NCI-H82 treated with DMSO at 0.1 percent for 48 hours (cell line): Measurements from ENCODE around the gene TARDBP.
"Not testable (repeated sequence)": the region's sequence is repeated elsewhere in the genome, so short reads cannot be mapped to it uniquely, and the experiment has no call there.

Experiments
- DNase-seq: peaks from one replicate; lab custom pipeline; 2025; ENCODE audit not compliant: unreplicated experiment; lab: John Stamatoyannopoulos, UW

TARDBP gene

DNA sequence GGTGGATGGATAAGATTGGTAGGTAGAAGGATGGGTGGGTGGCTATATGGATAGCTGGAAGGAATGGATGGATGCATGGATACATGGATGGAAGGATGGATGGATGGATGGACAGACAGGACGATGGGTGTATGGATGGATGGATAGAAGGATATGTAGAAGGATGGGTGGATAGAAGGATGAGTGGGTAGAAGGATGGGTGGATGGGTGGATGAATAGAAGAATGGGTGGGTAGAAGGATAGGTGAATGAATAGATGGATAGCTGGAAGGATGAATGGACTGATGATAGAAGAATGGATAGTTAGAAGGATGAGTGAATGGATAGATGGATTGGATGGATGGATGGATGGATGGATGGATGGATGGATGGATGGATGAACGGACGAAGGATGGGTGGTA, 29.6 kb downstream of the TARDBP start:
- no peak for DNase-seq

DNA sequence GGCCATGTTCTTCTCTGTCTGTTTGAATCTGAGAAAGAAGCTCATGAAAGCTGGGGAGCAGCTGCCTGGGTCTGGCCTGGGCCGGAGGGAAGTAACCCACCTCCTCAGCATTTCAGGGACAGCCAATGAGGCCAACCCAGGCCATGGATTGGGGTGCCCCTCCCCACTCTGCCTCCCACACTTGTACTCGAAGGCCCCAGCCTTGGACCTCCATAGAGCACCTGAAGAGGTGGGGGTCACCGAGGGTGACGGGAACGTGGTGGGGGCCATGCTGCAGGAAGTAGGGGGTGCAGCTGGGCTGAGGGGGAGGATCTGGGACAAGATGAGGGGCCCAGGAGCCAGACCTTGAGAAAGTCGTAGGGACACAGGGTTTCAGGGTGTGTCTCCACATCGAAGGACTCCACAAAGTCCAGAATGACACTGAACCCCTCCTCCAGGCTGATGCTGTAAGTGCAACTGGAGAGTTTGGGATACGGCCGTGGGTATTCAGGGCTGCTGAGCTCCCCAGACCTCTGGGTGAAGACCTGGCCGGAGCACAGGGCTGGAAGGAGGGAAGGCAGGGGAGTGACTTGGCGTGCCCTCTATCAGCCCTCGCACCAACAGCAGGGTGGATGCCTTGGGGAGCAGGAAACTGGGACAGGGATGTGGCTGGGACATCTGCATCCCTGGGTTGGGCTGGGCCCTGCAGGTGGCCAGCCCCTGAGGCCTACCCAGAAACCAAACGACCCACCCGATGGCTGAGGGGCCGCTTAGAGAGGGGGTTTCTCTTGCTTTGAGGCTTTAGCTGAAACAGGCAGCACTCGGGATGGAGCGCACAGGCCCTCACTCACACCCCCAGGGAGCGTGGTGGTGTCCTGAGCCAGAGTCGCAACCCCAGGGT, 30.8 kb downstream of the TARDBP start:
- DNase-seq, result no peak

DNA sequence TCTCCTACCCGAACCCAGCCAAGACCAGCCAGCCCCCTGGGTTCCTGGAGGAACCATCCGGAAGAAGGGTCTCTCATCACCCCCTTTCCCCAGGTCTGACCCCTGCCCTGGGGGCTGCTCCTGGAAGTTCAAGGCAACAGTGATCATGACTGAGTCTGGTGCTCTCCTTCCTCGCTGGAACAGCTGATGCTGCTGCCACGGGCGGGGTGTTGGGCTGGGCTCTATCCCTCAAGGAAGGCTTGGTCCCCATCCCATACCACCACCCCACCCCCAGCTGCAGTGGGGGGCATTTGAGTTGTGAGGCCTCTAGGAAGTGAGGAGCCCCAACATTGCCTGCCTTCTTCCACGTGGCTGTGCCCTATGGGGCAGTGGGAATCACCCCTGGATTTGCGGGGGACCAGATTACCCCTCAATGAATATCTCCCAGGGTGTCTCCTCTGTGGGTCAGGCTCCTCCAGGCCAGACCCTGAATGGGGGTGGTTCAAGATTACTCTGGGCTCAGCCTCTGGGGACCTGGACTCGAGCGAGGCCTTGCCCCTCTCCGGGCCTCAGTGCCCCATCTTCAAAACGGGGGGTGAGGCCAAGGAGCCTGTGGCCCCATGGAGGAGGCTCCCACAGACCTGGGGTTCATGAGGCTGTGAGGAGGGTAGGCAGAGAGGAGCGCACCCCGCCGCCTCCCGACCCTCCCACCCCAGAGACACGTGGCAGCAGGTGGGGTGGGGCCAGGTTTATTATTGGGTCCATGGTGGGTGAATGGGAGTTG, 31.8 kb downstream of the TARDBP start:
- no peak for DNase-seq

DNA sequence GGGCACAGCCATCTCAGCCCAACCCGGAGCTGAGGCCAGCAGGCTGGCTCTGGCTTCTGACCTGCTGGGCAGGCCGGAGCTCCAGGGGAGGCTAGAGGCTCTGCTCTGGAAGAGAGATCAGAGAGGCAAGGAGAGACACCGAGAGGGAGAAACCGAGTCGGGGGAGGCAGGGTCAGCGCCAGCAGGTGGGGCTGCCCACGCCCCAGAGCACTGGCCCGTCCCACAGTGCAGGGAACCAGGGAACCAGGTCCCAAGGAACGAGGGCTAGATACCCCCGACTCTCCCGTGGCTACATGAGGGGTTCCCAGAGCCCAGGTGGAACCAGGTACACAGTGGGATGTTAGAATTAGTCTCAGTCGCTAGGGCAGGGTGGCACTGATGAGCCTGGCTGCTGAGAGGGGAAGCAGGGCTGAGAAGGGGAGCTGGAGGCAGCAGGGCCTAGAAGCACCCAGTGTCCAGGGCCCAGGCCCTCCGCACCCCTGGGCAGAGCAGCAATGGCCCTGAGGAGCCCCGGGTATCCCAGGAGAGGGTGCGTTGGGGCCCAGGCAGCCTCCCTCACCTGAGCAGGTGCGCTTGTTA, 32.5 kb downstream of the TARDBP start:
- no peak for DNase-seq

DNA sequence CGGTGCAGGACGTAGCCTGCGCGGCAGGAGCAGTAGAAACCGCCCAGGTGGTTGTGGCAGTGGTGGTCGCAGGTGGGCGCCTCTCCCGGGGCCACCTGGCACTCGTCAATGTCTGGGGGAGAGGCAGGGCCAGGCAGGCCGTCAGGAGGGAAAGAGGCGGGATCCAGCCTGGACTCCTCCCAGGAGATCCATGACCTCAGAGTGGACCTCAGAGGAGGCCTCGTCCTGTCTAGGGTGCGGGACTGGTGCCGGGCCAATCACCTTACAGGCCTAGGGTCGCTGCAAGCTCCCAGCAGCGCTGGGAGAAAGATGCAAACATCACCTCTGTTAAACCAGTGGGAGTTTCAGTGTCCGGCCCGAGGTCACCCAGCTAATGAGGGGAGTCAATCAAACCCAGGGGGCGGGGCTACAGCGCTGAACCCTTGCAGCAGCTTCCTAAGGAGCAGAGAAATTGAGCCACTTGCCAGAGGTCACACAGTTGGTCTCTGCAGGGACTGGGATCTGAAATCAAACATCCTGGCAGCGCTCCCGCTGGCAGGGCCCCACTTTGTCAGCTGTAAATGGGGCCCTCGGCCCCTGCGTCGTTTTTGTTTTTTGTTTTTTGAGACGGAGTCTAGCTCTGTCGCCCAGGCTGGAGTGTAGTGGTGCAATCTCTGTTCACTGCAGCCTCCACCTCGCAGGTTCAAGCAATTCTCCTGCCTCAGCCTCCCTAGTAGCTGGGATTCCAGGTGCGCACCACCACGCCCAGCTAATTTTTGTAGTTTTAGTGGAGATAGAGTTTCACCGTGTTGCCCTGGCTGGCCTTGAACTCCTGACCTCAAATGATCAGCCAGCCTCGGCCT, 33.2 kb downstream of the TARDBP start:
- DNase-seq, result no peak

DNA sequence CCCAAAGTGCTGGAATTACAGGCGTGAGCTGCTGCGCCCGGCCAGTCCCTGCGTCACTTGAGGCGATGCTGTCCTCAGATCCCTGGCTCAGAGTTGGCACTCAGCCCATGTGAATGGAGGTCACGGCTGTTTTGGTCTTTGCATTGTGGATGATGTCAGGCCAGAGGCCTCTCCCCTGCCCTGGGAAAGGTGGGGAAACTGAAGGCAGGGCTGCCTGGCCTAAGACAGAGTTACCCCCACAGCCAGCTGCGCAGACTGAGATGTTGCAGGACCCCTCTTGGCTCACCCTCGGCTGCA, 33.8 kb downstream of the TARDBP start:
- DNase-seq, result no peak

DNA sequence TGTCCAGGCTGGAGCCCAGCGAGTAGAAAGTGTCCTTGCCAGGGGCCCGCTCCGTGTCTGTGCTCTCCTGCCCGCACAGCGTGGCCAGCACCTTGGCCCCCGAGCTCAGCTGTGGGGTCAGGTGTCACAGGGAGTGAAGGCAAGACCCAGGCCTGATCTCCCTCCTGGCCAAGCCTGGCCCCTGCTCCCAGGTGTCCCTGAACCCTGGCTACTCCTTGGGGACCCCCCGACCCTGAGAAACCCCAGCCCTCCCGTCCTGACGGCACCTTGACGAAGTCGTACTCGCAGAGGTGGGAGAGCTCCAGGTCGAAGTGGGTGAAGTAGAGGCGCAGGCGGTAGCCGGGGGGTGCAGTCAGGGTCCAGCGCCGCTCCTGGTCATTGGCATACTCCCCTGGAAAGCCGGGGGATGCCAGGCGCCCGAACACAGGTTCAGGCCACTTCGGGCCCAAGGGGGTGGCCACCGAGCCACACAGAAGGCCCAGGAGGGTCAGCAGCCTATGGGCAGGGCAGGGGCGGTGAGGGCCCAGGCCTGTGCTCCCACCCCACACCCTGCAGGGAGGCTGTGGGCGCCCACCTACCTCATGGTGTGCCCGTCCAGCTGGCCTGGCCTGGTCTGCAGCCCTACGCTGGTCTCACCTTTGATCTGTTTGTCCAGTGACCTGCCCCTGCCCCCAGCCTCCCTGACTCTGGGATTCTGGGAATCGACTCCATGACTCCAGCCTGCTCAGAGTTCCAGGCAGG, 34.3 kb downstream of the TARDBP start, which contains the start of gene MASP2:
Gene MASP2 (minus strand): TSS at position 615 of the 741 bp plus-strand sequence. CDS start 32 bp downstream, at position 583.
- DNase-seq, result no peak

DNA sequence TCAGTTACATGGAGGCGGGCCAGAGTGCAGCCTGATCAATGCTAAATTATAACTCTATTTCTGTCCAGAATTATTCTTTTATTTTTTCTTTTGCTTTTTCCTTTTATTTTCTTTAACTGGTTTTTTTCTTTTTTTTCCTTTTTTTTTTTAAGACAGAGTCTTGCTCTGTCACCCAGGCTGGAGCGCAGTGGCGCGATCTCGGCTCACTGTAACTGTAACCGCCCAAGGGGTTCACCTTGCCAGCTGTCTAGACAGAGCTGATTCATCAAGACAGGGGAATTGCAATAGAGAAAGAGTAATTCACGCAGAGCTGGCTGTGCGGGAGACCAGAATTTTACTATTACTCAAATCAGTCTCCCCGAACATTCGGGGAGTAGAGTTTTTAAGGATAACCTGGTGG, 38.7 kb downstream of the TARDBP start:
- not testable (repeated sequence) for DNase-seq

DNA sequence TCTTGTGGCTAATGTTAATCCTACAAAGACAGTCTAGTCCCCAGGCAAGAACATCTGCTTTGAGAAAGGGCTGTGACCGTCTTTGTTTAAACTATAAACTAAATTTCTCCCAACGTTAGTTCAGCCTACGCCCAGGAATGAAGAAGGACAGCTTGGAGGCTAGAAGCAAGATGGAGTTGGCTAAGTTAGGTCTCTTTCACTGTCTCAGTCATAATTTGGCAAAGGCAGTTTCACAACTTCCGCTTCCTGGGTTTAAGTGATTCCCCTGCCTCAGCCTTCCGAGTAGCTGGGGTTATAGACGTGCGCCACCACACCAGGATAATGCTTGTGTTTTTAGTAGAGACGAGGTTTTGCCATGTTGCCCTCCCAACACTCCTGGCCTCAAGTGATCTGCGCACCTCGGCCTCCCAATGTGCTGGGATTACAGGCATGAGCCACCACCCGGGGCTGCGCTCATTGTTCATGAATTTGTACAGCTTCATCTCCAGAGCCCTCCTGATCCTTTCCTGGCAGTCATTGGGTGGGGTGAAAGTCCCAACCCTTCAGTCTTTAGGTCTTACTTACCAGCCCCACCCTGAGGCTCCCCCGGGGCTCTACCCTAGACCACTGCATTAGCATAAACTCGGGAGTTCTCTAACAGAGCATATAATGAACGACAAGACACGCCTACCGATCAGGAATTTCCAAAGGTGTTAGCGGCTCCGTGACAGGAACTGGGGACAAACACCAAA, 39.5 kb downstream of the TARDBP start:
- peak; percentile 38 for DNase-seq

DNA sequence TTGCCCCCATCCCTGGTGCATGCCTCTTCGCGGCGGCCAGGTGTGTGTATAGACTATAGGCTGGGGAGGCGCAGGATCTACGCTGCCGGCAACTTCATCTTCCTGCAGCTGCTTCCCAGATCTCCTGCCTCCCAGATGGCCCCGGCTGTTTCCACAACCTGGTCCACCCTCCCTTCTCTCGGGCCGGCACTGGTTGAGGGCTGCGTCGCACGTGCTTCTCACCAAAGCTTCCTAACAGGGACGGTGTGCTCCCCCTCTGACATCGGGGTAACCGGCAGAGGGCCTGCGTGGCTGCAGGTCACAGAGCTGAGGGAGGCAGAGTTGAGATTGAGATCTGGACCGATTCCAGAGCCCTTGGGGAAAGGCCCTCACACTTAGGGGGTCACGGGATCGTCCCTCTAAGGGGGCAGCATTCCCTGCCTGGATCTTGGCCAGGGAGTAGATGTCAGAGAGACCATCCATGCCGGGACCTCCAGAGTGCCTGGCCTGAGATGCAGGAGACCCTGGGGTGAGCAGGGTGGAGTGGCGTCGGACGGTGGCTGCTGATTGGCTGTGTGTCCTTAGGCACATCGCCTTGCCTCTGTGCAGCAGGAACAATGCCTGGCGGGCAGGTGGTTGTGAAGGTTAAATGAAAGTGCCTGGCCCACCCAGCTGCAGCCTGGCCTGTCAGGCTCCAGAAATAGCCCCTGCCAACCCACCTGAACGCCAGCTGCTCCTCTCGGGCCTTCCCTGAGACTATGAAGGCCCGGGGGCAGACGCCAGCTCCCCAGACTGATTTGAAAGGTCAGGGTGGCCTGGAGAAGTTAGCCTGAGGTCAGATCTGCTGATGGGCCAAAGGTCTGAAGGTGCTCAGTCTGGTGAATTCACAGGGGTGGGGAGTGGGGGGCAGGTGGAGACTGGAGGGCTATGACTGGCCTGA, 40.6 kb downstream of the TARDBP start:
- peak; percentile 57 for DNase-seq

DNA sequence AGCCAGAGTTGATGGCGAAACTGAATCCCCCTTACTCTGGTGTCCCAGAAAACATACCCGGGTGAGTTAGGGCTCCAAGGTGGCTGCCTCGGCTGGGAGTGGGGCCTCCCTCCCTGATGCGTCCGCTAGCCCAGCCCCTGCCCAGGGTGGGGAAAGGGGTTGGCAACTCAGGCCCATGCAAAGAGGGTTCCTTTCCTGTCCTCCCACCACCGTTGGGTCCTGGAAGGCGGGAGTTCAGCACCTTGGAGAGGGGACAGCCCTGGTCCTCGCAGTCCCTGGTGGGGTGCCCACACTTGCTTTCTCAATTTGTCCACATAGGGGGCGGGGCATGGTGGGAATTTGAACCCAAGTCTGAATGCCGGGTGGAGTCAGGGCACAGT, 41.3 kb downstream of the TARDBP start:
- no peak for DNase-seq

DNA sequence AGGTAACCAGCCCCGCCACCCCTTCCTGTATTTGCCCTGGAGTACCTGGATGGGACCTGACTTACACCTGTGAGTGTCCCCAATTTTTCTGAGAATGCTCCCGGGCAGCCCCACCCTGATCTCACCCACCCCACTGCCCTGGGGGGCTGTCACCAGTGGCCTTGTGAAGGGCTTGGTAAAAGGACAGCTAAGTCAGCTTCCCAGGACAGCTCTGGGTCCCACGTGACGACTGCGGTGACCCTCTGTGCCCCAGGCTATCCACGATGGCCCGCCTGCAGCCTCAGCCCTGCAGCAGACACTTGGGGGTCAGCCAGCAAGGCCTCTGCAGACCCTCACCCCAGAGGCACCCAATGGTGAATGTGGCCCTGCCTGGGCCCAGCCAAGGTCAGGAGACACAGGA, 41.7 kb downstream of the TARDBP start:
- DNase-seq, result no peak

DNA sequence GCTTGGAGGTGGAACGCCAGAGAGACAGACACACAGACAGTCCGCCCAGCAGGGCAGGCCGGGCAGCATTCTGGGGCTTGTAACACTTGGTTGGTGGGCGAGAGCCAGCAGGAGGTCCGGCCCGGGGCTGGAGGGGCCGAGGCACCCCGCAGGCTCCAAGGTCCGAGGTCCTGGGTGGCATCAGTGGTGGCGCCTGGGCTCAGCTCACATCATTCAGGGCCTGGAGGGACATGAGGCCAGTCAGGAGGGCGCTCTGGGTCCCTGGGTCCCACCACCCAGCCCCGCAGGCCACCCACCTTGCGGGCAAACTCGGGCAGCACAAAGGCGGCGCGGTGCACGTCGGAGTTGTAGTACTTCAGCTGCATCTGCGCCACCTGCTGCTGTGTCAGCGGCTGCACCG, 42.2 kb downstream of the TARDBP start:
- no peak for DNase-seq

DNA sequence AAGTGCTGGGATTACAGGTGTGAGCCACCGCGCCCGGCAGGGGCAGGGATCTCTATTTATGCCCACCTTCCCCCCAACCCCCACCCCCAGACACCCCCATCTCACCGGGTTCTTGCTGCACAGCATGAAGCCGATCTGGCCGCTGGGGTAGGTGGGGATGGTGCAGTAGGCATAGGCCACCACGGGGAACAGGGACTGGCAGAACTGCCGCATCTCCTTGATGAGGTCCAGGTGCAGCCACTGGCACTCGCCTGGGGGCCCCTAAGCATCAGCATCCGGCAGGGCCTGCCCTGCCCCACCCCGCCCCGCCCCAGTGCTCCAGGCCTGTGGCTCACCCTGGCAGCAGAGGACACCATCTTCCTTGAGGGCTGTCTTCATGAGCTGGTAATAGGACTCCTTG, 43.2 kb downstream of the TARDBP start:
- no peak for DNase-seq

DNA sequence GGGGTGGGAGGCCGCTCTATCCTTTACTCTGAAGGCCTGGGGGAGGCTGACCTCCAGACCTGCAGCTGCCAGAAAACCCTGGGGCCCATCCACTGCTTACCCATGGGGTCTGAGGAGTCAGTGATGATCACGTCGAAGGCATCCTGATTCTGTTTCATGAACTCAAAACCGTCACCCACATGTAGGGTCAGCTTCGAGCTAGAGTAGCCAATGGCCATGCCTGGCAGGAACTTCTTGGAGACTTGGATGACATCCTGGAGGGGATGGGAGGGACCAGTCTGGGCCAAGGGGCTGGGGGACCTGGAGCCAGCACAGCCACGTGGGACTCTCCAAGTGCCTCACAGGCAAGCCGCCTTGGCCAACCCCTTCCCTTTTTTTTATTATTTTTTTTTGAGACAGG, 44.0 kb downstream of the TARDBP start:
- DNase-seq, result no peak

DNA sequence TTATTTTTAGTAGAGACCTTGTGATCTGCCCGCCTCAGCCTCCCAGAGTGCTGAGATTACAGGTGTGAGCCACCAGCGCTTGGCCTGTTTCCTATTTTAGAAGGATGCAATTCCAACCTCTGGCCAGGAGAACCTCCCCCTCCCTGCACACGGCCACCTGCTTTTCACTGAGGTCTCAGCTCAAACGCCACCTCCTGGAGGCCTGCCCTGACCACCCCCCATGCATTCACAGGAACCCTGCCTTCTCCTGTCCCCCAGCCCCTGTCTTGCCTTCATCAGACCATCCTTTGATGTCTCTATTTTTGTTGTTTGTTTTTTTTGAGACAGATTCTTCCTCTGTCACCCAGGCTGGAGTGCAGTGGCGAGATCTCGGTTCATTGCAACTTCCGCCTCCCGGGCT, 45.0 kb downstream of the TARDBP start:
- no peak for DNase-seq

DNA sequence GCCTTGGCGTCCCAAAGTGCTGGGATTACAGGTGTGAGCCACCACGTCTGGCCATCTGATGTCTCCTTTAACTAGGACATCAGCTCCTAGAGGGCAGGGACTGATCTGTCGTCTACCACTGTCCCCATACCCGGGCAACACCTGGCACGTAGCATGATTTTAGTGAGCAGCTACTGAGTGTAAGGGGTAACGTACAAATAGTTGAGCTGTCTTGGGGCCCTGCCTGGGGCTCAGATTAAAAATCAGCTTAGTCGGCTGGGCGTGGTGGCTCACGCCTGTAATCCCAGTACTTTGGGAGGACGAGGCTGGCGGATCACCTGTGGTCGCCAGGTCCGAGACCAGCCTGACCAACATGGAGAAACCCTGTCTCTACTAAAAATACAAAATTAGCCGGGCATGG, 45.6 kb downstream of the TARDBP start:
- no peak for DNase-seq

DNA sequence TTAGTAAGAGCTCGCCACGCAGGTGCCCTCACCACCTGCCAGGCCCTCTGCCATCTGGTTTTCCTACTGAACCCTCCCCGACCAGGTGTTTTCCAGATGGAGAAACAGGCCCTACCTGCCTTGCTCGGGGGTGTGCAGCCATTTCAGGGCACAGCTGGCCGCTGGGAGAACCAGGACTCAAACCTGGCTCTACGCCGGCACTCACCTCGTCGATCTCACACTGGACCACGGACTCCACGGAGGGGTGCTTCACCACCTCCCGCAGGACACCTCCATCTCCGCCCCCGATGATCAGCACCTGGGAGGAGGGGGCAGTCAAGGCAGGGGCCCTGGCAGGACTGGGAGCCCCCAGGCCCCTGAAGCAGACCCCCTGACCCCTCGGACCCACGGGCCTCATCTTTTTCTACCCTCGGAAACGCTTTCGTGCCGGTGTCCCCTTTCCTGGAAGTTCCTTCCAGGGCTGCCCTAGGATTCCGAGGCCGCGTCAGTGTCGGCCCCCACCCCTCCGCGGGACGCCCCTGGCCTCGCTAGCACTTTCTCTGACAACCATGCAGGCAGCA, 46.2 kb downstream of the TARDBP start:
- DNase-seq, result no peak
